Inflammatory macrophage (primary cell): ENCODE data around the gene CYP3A7.
"Not testable (repeated sequence)": the region's sequence is repeated elsewhere in the genome, so short reads cannot be mapped to it uniquely, and the experiment has no call there.

Experiments used
- DNase-seq, 2 donors: peaks; one replicate each; pipeline ENCODE4 v3.0.0-alpha.2; 2020 to 2022
- total RNA-seq, 18 experiments: gene quantifications; one replicate each; lab custom pipeline; 2026; ENCODE audit warnings: mixed read lengths in 6 of 18, inconsistent platforms in 2 of 18; lab: John Stamatoyannopoulos, UW

The CYP3A7 gene
- 0 to 7.2 (median 0.06) reads per million in 18 experiments for total RNA-seq

GRCh38 chr7:99734987-99735386 lies at the start of gene CYP3A7:
Gene CYP3A7 (minus strand): TSS chr7:99735196. CDS start chr7:99735093, 103 bp downstream.
- no peak for DNase-seq

- no peak for DNase-seq
Measured at GRCh38 chr7:99784007-99784406, 49.0 kb upstream of the CYP3A7 start, which contains the start of gene CYP3A4. Gene CYP3A4 (minus strand): TSS chr7:99784184. CDS start chr7:99784081, 103 bp downstream.

- no peak for DNase-seq
Measured at GRCh38 chr7:99782012-99782953, 47.3 kb upstream of the CYP3A7 start.

GRCh38 chr7:99780588-99780987 lies 45.6 kb upstream of the CYP3A7 start:
- DNase-seq = no peak

GRCh38 chr7:99779949-99780348 lies 45.0 kb upstream of the CYP3A7 start:
- no peak for DNase-seq

GRCh38 chr7:99778880-99779279 lies 43.9 kb upstream of the CYP3A7 start:
- no peak for DNase-seq

GRCh38 chr7:99773395-99773794 lies 38.4 kb upstream of the CYP3A7 start:
- DNase-seq = not testable (repeated sequence)

- no peak for DNase-seq
Measured at GRCh38 chr7:99772565-99772964, 37.6 kb upstream of the CYP3A7 start.

GRCh38 chr7:99769494-99769893 lies 34.5 kb upstream of the CYP3A7 start:
- not testable (repeated sequence) for DNase-seq

- no peak for DNase-seq
Measured at GRCh38 chr7:99768471-99768870, 33.5 kb upstream of the CYP3A7 start.

- no peak for DNase-seq
Measured at GRCh38 chr7:99767662-99768061, 32.7 kb upstream of the CYP3A7 start.

GRCh38 chr7:99766484-99767099 lies 31.6 kb upstream of the CYP3A7 start:
- DNase-seq = no peak

GRCh38 chr7:99764478-99764877 lies 29.5 kb upstream of the CYP3A7 start:
- no peak for DNase-seq

GRCh38 chr7:99762680-99763327 lies 27.8 kb upstream of the CYP3A7 start:
- DNase-seq = no peak

GRCh38 chr7:99755085-99755484 lies 20.1 kb upstream of the CYP3A7 start:
- DNase-seq = no peak

GRCh38 chr7:99752356-99752755 lies 17.4 kb upstream of the CYP3A7 start:
- DNase-seq = no peak

GRCh38 chr7:99751322-99752052 lies 16.5 kb upstream of the CYP3A7 start:
- DNase-seq = not testable (repeated sequence)

GRCh38 chr7:99748846-99749579 lies 14.0 kb upstream of the CYP3A7 start:
- DNase-seq = no peak

GRCh38 chr7:99746915-99747314 lies 11.9 kb upstream of the CYP3A7 start:
- DNase-seq = not testable (repeated sequence)

- not testable (repeated sequence) for DNase-seq
Measured at GRCh38 chr7:99745395-99745794, 10.4 kb upstream of the CYP3A7 start.

GRCh38 chr7:99742737-99743394 lies 7.9 kb upstream of the CYP3A7 start:
- no peak for DNase-seq
